GM23338 (cell line): ENCODE data around the gene RCOR1. TPM values are rescaled to one million over a fixed set of nuclear protein-coding genes. Genes with fewer than 3 reads are reported as not detected.
A peak's percentile ranks its signal among the peaks of the same experiment; 100 is the strongest.

Experiments used
- ATAC-seq: fragments of 200-7000 bp; cut with Tn5 transposase; 3 replicates; pipeline ENCODE4 v1.9.1; 2020
- DNase-seq: peaks from one replicate; pipeline ENCODE4 v3.0.0-alpha.2; 2015; ENCODE audit warnings: low spot score
- H2AFZ ChIP-seq: fragments of 200-600 bp; sonication (generic); 2 replicates; pipeline ENCODE4 v1.8.0; 2016; ENCODE audit warnings: antibody characterized with exemption, mild to moderate bottlenecking, moderate library complexity
- H3F3A ChIP-seq: fragments of 200-600 bp; sonication (generic); replicated peaks from 2 replicates; pipeline ENCODE4 v1.8.0; 2017; ENCODE audit warnings: antibody characterized with exemption, mixed run types, low read depth
- H3K27ac ChIP-seq: fragments of 200-600 bp; sonication (generic); 2 replicates; pipeline ENCODE4 v1.6.1; 2016; ENCODE audit warnings: low read depth
- H3K27me3 ChIP-seq: fragments of 200-600 bp; sonication (generic); 2 replicates; pipeline ENCODE4 v1.8.0; 2016; ENCODE audit warnings: mild to moderate bottlenecking, mixed run types, moderate library complexity; ENCODE audit not compliant: insufficient read depth
- H3K36me3 ChIP-seq: fragments of 200-600 bp; sonication (generic); 2 replicates; pipeline ENCODE4 v1.8.0; 2016; ENCODE audit warnings: mild to moderate bottlenecking; ENCODE audit not compliant: insufficient read depth
- H3K4me1 ChIP-seq: fragments of 200-600 bp; sonication (generic); 2 replicates; pipeline ENCODE4 v1.8.0; 2016; ENCODE audit warnings: mild to moderate bottlenecking, moderate library complexity; ENCODE audit not compliant: insufficient read depth
- H3K4me2 ChIP-seq: fragments of 200-600 bp; sonication (generic); 2 replicates; pipeline ENCODE4 v1.7.1; 2017; ENCODE audit warnings: mixed run types
- H3K4me3 ChIP-seq: fragments of 200-600 bp; sonication (generic); 2 replicates; pipeline ENCODE4 v1.6.1; 2016; ENCODE audit warnings: mixed run types
- H3K79me2 ChIP-seq: fragments of 200-600 bp; sonication (generic); replicated peaks from 2 replicates; pipeline ENCODE4 v1.8.0; 2017; ENCODE audit warnings: mild to moderate bottlenecking; ENCODE audit not compliant: insufficient read depth
- H3K9me2 ChIP-seq: fragments of 200-600 bp; sonication (generic); 2 replicates; pipeline ENCODE4 v1.8.0; 2017; ENCODE audit not compliant: insufficient read depth
- H4K20me1 ChIP-seq: fragments of 200-600 bp; sonication (generic); replicated peaks from 2 replicates; pipeline ENCODE4 v1.8.0; 2017; ENCODE audit warnings: mild to moderate bottlenecking; ENCODE audit not compliant: insufficient read depth
- H3K27ac Mint-ChIP-seq: 2 replicates; pipeline ENCODE4 v1.8.0; 2020; ENCODE audit warnings: inconsistent platforms, mild to moderate bottlenecking, moderate library complexity, mixed read lengths
- H3K27me3 Mint-ChIP-seq: 3 replicates; pipeline ENCODE4 v1.8.0; 2022; ENCODE audit warnings: low read depth, mild to moderate bottlenecking, moderate library complexity, mixed read lengths, inconsistent platforms; ENCODE audit not compliant: insufficient read depth, poor library complexity
- H3K36me3 Mint-ChIP-seq: 3 replicates; pipeline ENCODE4 v1.8.0; 2021; ENCODE audit warnings: low read depth, mild to moderate bottlenecking, inconsistent platforms, moderate library complexity, mixed read lengths
- H3K4me1 Mint-ChIP-seq: 3 replicates; pipeline ENCODE4 v1.8.0; 2020; ENCODE audit warnings: mild to moderate bottlenecking, inconsistent platforms, mixed read lengths
- H3K4me3 Mint-ChIP-seq: 3 replicates; pipeline ENCODE4 v1.8.0; 2021; ENCODE audit warnings: moderate library complexity, mild to moderate bottlenecking, inconsistent platforms, mixed read lengths
- H3K9me3 Mint-ChIP-seq: 3 replicates; pipeline ENCODE4 v1.8.0; 2020; ENCODE audit warnings: moderate library complexity, mild to moderate bottlenecking, inconsistent platforms, mixed read lengths
- CREB1 ChIP-seq: fragments of 250-450 bp; sonication (Bioruptor Pico); IDR thresholded peaks from 2 replicates; pipeline ENCODE4 v1.5.0; 2020; ENCODE audit warnings: low read depth, mild to moderate bottlenecking, moderate library complexity
- CTCF ChIP-seq, 2 experiments: fragments of 200-600 bp in 1 of 2; sonication (generic) in 1 of 2; conservative IDR thresholded peaks; 2 replicates each; pipeline versions ENCODE4 v1.5.1 to v1.6.1; 2016 to 2017; ENCODE audit warnings: antibody characterized with exemption in 2 of 2, low read depth in 2 of 2, mild to moderate bottlenecking in 2 of 2, moderate library complexity in 1 of 2
- EZH2 ChIP-seq: fragments of 200-600 bp; sonication (generic); IDR thresholded peaks from one replicate; pipeline ENCODE4 v1.8.0; 2017; ENCODE audit warnings: antibody characterized with exemption, mild to moderate bottlenecking, low read depth; ENCODE audit not compliant: unreplicated experiment
- POLR2AphosphoS5 ChIP-seq: IDR thresholded peaks from 2 replicates; pipeline ENCODE4 v1.6.1; 2016; ENCODE audit warnings: antibody characterized with exemption, low read depth
- STAT1 ChIP-seq: IDR thresholded peaks from one replicate; pipeline ENCODE4 v1.6.1; 2016; ENCODE audit warnings: antibody characterized with exemption; ENCODE audit not compliant: unreplicated experiment
- ZNF331 ChIP-seq: fragments of 250-450 bp; sonication (Bioruptor Pico); IDR thresholded peaks from 2 replicates; pipeline ENCODE4 v1.5.0; 2020; ENCODE audit warnings: low read depth, mild to moderate bottlenecking, moderate library complexity
- ZNF462 ChIP-seq: fragments of 250-450 bp; sonication (Bioruptor Pico); IDR thresholded peaks from 2 replicates; pipeline ENCODE4 v1.5.0; 2020; ENCODE audit warnings: mild to moderate bottlenecking, moderate library complexity
- polyA plus RNA-seq: library from polyadenylated mRNA; unstranded; fragments of >200 nt; fragmentation: Nextera tagmentation; extraction: Ambion mirVana; gene quantifications from 2 replicates; pipeline ENCODE4 v1.2.1, GENCODE V29; 2016
- total RNA-seq: library from RNA; depleted of rRNA; stranded (reverse); fragments of >200 nt; shearing (Covaris generic); gene quantifications from 2 replicates; pipeline ENCODE4 v1.2.3, GENCODE V29; 2014

Gene RCOR1
- total and polyA plus RNA-seq, 2 experiments from 2014 or later: 7.6 to 26.1 TPM

GRCh38 chr14:102588821-102589220 lies 3.6 kb upstream of the RCOR1 start:
- Mint-ChIP-seq H3K36me3 (peaks cover 3% of the 10 kb centered on the region; the same call in 2 of the 3 replicates), H3K9me3 (no peaks in the 10 kb centered on the region), H3K27ac (no peak overlapping the region), H3K4me3 (no peak overlapping the region), H3K27me3 (peaks cover 9% of the 10 kb centered on the region), H3K4me1 (peaks cover 37% of the 10 kb centered on the region)
- Histone ChIP-seq H4K20me1 (peaks cover 1% of the 10 kb centered on the region; the same call in 1 of the 2 replicates), H3K27ac (no peak overlapping the region), H3F3A (0 out of 2 replicates have a peak, but pooled peaks cover 15% of the 10 kb centered on the region), H3K9me2 (no peaks in the 10 kb centered on the region), H3K27me3 (no peaks in the 10 kb centered on the region), H3K4me3 (no peak overlapping the region), H3K4me2 (no peak overlapping the region), H3K36me3 (no peaks in the 10 kb centered on the region), H3K4me1 (peaks cover 18% of the 10 kb centered on the region), H2AFZ (no peak overlapping the region), H3K79me2 (peaks cover 7% of the 10 kb centered on the region)
- TF ChIP-seq CREB1: no peak
- no peak for TF ChIP-seq EZH2
- no peak for TF ChIP-seq ZNF331 (CRISPR knock-in tag)
- no peak for TF ChIP-seq POLR2AphosphoS5
- ATAC-seq (no peak), DNase-seq (no peak)

- H3K9me2 ChIP-seq: no peaks in the 10 kb centered on the region
- no peak overlapping the region for H3K4me3 ChIP-seq
- peaks cover 24% of the 10 kb centered on the region for H3K4me1 ChIP-seq
- Mint-ChIP-seq H3K9me3 (no peaks in the 10 kb centered on the region), H3K27me3 (peaks cover 9% of the 10 kb centered on the region), H3K27ac (peak overlapping the region; percentile 26; the same call in 1 of the 2 replicates), H3K4me1 (peaks cover 37% of the 10 kb centered on the region), H3K4me3 (peak overlapping the region; percentile 39; the same call in 1 of the 3 replicates), H3K36me3 (peaks cover 8% of the 10 kb centered on the region)
- H3K4me2 ChIP-seq: peak overlapping the region; percentile 92; the same call in 1 of the 2 replicates
- H4K20me1 ChIP-seq: peaks cover 7% of the 10 kb centered on the region; the same call in 1 of the 2 replicates
- no peak for ATAC-seq
- no peaks in the 10 kb centered on the region for H3K36me3 ChIP-seq
- H3F3A ChIP-seq: 0 out of 2 replicates have a peak, but pooled peaks cover 15% of the 10 kb centered on the region
- H3K27ac ChIP-seq: no peak overlapping the region
- H3K79me2 ChIP-seq: peaks cover 17% of the 10 kb centered on the region
- H2AFZ ChIP-seq: no peak overlapping the region
- TF ChIP-seq POLR2AphosphoS5: 0 out of 2 replicates have a peak, but pooled peaks have one; percentile 15
- TF ChIP-seq STAT1: no peak
- DNase-seq: peak; percentile 42
- H3K27me3 ChIP-seq: no peaks in the 10 kb centered on the region
Measured at GRCh38 chr14:102589761-102590290, 2.6 kb upstream of the RCOR1 start.

GRCh38 chr14:102590667-102591099 lies 1.8 kb upstream of the RCOR1 start:
- peaks cover 13% of the 10 kb centered on the region for H3K36me3 Mint-ChIP-seq
- peak overlapping the region; percentile 85 for H3K4me3 Mint-ChIP-seq
- Histone ChIP-seq H3K4me3 (peak overlapping the region; percentile 93), H3K36me3 (no peaks in the 10 kb centered on the region), H4K20me1 (peaks cover 10% of the 10 kb centered on the region; the same call in 1 of the 2 replicates), H3K4me1 (peaks cover 23% of the 10 kb centered on the region), H3K9me2 (no peaks in the 10 kb centered on the region), H3F3A (0 out of 2 replicates have a peak, but pooled peaks cover 15% of the 10 kb centered on the region), H3K4me2 (peak overlapping the region; percentile 92), H3K27me3 (no peaks in the 10 kb centered on the region), H3K27ac (peak overlapping the region; percentile 100; the same call in 1 of the 2 replicates), H3K79me2 (peaks cover 26% of the 10 kb centered on the region), H2AFZ (no peak overlapping the region)
- peaks cover 33% of the 10 kb centered on the region for H3K4me1 Mint-ChIP-seq
- DNase-seq: peak; percentile 84
- TF ChIP-seq CREB1 (no peak), EZH2 (no peak), CTCF (conservative IDR thresholded peaks at IDR 0.05; ENCODE audit: low read depth in 2 of 2) (peak; percentile 69 to 79), ZNF462 (CRISPR knock-in tag) (no peak), ZNF331 (CRISPR knock-in tag) (no peak)
- no peak overlapping the region for H3K27ac Mint-ChIP-seq
- peak; percentile 47 for ATAC-seq
- no peaks in the 10 kb centered on the region for H3K9me3 Mint-ChIP-seq
- peaks cover 8% of the 10 kb centered on the region for H3K27me3 Mint-ChIP-seq
